CD4-positive, alpha-beta T cell treated with Interleukin-15 for 1 hour (primary cell): Measurements from ENCODE around the gene ROBO2.

Experiments
- DNase-seq: peaks from one replicate; pipeline ENCODE4 v3.0.0-alpha.2; 2020

ROBO2 gene

GRCh38 chr3:77267589-77267988 is 227.7 kb downstream of the ROBO2 start:
- DNase-seq, result no peak

- no peak for DNase-seq
Observed at GRCh38 chr3:77271306-77271705, 231.4 kb downstream of the ROBO2 start.

- no peak for DNase-seq
Observed at GRCh38 chr3:77271711-77272110, 231.8 kb downstream of the ROBO2 start.

- DNase-seq, result no peak
Observed at GRCh38 chr3:77279276-77279675, 239.4 kb downstream of the ROBO2 start.

- no peak for DNase-seq
Observed at GRCh38 chr3:77281721-77282120, 241.8 kb downstream of the ROBO2 start.

DNA sequence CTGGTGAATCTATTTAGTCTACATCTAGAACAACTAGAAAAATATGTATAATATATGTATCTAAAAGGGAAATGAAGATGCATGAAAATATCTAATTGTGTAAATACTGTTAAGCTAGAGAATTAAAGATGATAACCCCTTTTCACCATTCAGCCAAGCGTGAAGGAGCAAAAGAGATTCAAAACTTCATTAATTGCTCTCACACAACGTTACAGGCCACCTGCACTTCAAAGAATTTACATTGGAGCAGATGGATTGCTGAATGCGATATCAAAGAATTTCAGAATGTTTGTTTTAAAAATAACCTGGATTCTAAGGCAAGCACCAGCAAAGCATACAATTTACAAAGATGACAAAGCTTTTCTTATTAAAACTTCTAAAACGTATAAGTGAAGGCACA is 243.2 kb downstream of the ROBO2 start:
- no peak for DNase-seq

GRCh38 chr3:77288348-77288747 is 248.4 kb downstream of the ROBO2 start:
- no peak for DNase-seq

DNA sequence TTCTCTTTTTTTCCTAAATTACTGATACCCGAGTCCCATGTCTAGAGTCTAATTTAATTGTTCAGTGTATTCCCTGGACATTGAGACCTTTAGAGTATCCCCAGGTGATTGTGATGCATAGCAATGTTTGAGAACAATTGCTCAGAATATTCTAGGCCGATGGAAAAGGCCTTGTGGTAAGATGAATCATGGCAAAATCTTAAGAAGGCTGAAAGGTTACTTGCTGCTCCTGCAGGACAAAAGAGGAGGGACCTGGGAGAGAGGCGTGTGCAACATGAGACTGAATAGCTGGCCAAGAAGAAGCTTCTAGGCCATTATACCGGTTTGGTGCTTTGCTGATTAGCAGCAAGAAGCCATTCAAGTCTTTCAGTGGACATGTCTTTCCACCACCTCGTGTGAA is 256.6 kb downstream of the ROBO2 start:
- no peak for DNase-seq

- no peak for DNase-seq
Observed at GRCh38 chr3:77298417-77298816, 258.5 kb downstream of the ROBO2 start.

DNA sequence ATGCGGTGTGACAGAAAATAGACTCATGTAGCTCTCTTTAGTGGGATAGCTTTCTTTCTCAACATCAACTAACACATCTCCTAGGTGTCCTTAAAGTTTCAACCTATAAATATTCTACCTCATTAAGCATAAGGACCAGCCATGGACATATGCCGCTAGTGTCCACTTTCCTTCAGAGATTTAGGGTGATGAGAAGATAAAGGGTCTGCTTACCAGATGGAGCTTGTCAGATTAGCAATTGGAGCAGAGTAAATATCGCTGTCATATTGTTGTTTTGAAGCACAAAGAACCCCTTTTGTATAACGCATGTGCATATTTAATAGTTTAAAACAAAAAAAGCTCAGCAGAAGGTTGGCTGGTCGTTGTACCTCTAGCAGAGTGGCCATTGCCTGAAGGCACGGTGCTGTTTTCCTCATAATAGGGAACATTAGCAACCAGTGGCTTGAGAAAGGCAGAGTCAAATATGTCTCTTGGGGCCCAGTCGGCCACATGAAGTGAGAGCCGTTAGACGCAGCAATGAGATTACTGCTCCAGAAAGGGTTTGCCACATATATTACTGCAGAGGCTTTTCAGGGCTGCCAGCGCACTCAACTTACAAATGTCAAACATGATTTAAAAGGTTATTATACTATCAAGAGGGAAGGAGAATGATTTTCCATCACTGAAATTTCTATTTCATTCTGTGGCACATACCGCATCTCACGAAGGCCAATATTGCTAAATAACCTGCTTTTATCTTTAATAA is 264.2 kb downstream of the ROBO2 start:
- no peak for DNase-seq

- no peak for DNase-seq
Observed at GRCh38 chr3:77304700-77305021, 264.8 kb downstream of the ROBO2 start.

DNA sequence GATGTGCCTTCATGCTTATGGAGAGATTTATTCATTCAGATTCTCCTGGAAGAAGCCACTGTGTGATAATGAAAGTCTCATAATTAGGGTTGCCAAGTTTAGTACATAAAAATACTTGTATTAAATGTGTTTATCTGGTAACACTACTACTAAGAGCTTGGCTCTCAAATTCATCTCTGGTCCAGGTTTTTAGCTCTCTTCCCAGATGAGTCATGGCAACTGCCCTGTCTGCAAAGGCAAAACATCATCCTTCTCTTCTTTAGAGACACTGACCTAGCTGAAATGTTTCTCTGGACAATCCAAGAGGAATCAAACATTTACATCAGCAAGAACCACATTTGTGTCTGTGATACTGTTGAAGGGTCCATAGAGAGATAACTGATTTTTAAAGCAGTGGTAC is 269.6 kb downstream of the ROBO2 start:
- DNase-seq, result no peak

GRCh38 chr3:77313843-77314242 is 273.9 kb downstream of the ROBO2 start:
- DNase-seq, result no peak

- no peak for DNase-seq
Observed at GRCh38 chr3:77319711-77320110, 279.8 kb downstream of the ROBO2 start.

DNA sequence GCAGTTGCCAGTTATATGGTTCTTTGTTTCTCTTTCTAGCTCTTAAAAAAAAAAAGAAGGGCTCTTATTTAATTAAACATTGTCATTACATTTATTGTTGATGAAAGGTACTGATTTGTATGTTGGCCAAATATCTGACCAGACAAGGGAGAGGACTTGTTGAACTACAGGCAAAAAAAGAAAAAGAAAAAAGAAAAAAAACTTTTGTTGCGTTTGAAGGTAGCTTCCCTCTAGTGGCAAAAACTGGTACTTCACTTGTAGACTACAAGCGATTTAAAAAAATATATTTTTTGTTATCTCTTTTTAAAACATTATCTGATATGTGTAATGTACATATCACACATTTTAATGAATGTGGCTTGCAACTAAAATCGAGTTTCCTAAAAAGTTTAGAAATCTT is 280.6 kb downstream of the ROBO2 start:
- no peak for DNase-seq

- no peak for DNase-seq
Observed at GRCh38 chr3:77321646-77322045, 281.7 kb downstream of the ROBO2 start.

DNA sequence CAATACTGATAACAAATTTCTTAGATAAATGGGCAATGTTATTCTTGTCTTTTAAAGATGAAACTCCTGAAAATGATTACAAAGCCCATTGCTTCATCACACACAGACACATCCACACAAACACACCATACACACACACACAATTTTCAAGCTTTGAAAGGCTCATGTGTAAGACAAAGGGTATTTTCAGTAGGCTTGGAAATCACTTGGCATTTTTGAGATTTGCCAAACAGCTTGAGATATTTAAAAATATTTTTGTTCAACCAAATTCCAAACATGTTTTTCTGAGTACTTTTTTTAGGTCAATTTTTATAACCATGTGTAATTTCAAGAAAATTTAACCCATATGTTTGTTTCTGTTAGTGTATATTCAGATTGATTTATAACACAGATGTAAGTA is 283.7 kb downstream of the ROBO2 start:
- no peak for DNase-seq

GRCh38 chr3:77324105-77324504 is 284.2 kb downstream of the ROBO2 start:
- DNase-seq, result no peak

DNA sequence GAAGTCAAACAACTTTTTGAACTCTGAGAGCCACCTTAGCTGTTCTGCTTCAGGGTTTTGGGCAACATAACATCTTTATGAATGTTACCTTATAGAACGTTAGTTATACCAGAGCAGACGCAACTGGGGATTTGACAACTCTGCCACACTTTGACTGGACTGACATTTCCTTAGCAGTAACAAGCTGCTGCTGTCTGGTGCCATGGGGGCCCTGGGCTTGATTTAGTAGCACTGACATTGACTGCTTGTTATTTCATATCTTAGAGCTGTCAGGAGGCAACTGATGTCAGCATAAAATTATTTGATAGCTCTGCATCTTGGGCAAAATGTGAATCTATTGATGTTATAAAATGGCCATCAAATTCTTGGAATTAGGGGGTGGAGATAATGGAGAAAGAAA is 285.4 kb downstream of the ROBO2 start:
- DNase-seq, result no peak

- no peak for DNase-seq
Observed at GRCh38 chr3:77325702-77326101, 285.8 kb downstream of the ROBO2 start.

DNA sequence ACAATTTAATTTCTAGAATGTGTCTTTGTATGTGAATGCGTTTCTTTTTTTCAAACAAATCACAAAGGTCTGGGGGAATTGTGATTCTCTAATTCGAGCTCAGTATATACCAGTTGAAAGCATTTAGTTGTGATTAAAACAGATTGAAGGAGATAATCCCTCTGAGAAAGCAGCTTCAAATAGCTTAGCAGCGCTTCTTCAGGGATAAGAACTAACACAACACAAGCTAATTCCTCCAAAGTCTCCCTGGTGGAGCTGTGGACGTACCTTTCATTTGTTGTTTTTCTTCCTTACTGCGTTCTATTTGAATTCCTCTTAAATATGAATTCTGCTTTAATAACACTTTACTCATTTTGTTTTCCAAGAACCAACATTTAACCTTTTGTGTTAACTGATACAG is 286.7 kb downstream of the ROBO2 start:
- no peak for DNase-seq

GRCh38 chr3:77328690-77329089 is 288.8 kb downstream of the ROBO2 start:
- DNase-seq, result no peak

DNA sequence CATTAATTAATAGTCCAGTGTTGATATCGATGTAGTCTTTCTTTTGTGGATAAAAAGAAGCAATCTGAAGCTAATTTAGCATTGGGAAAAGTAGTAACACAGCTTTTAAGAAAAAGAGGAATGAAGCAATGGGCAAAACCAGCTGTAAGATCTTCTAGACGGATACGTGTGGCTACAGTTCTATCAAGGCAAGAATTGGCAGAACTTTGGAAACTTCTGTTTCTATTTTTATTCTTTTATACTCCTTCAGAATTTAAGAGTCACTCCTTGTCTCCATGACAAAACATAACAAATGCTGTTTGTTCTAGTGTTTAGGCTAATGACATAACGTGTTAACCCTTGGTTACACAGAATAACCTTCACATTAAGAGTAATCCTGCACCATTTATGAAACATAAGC is 289.2 kb downstream of the ROBO2 start:
- DNase-seq, result no peak

GRCh38 chr3:77338195-77338594 is 298.3 kb downstream of the ROBO2 start:
- no peak for DNase-seq

GRCh38 chr3:77342027-77342426 is 302.1 kb downstream of the ROBO2 start:
- no peak for DNase-seq

DNA sequence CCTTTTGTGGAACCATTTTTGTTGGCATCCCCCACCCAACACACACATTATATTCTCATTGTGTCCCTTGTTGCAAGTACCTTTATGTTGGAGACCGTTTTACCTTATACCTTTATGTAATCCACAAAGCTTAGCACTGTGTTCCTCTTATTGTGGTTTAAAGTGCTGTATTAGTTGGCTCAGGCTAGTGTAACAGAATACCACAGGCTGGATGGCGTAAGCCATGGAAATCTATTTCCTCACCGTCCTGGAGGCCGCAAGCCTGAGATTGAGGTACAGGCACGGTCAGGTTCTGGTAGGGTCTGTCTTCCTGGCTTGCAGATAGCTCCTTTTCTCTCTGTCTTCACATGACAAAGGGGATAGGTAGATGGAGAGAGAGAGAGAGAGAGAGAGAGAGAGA is 302.8 kb downstream of the ROBO2 start:
- no peak for DNase-seq
